Measurements from ENCODE around the gene ZNF669. TPM values are rescaled to one million over a fixed set of nuclear protein-coding genes. Genes with fewer than 3 reads are reported as not detected.

Gene ZNF669
- total and polyA plus RNA-seq, 7 experiments from 2014 or later, result 7.9 to 22.6 (median 15.0) TPM

DNA sequence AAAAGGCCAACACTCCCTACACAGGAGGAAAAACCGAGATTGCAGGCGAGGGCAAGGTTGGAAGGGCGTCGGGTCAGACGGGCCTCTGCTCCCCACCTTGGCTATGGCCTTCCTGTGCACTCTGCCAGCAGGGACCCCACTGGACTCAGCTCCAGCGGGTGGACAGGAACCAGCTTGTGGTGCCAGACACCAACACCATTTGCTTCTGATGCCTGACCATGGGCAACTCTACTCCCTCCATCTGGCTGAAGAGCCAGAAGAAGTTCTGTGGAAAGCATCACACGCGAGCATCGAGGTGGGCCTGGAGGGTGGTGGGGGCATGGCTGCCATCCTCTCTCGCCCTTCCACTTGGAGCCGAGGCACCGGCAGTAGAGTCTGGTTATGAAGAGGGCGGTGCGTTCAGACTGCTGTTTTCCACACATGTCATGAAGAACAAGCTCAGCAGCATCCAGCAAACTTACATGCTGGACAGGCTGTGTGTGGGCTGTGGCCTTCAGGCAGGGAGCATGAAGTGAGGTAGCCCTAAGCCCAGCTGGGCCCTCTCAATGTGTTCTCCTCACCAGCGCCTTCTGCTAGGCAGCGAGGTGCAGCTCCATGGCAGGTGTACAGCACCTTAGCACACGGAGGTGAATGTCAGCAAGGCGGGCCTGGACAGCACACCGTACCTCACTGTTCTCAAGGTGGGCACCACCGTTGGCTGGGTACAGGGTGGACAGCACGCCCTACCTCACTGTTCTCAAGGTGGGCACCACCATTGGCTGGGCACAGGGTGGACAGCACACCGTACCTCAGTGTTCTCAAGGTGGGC lies 15.6 kb upstream of the ZNF669 start:
- Mint-ChIP-seq H3K27me3 (no peaks in the 10 kb centered on the region), H3K9me3 (peaks cover 0 to 25% (median 3%) of the 10 kb centered on the region in 11 donors), H3K36me3 (no peaks in the 10 kb centered on the region), H3K27ac (no peak overlapping the region), H3K4me3 (no peak overlapping the region), H3K4me1 (peaks cover 0 to 3% (median 0%) of the 10 kb centered on the region in 7 donors)
- H3K9me3 ChIP-seq (ENCODE audit: control insufficient read depth in 2 of 3, low read length in 3 of 3), result no peaks in the 10 kb centered on the region
- H3K4me1 ChIP-seq (ENCODE audit: control insufficient read depth in 2 of 2, insufficient read depth in 2 of 2, low read length in 2 of 2), result no peaks in the 10 kb centered on the region
- H3K36me3 ChIP-seq (ENCODE audit: control insufficient read depth in 2 of 3, insufficient read depth in 3 of 3, low read length in 3 of 3), result no peaks in the 10 kb centered on the region
- ATAC-seq (peak; percentile 32), DNase-seq (no peak)
- ChIA-PET CTCF (no interaction called here), POLR2A (no interaction called here)
- H3K27me3 ChIP-seq (ENCODE audit: control insufficient read depth in 2 of 2, insufficient read depth in 2 of 2, low read length in 2 of 2), result no peaks in the 10 kb centered on the region
- intact Hi-C loops (cut with micrococcal nuclease), result loop anchor here in 1 of 2 donors (5.0 kb wide), 1 partner anchor 92 kb away; no protein-coding TSS in a partner anchor
- H3K27ac ChIP-seq (ENCODE audit: low read depth, low read length), result no peak overlapping the region
- H3K4me3 ChIP-seq (ENCODE audit: low read length), result no peak overlapping the region

DNA sequence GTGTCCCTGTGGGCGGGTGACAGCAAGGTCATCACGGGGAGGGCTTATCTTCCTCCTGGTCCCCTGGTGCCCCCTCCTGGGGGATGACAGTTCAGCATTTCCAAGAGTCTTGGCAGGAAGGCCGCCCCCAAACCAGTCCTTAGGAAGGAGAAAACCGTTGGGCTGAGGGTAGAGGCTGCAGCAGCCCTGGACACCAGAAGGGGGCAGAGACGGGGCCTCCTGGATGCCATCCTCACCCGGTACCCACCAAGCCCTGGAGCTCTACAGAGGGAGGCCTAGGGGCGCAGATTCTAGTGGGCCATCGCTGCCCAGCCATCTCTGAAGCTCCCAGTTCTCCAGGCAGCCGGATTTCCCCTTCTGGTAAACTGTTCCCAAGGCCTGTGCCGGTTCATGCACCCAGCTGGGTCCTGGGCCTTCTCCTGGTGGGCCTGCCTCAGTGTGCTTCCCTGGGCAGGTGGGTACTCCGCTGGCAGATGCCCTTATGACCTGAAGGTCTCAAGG lies 14.8 kb upstream of the ZNF669 start:
- no peaks in the 10 kb centered on the region for H3K27me3 ChIP-seq (ENCODE audit: control insufficient read depth in 2 of 2, insufficient read depth in 2 of 2, low read length in 2 of 2)
- no peak overlapping the region for H3K27ac Mint-ChIP-seq
- no peaks in the 10 kb centered on the region for H3K9me3 ChIP-seq (ENCODE audit: control insufficient read depth in 2 of 3, low read length in 3 of 3)
- CTCF ChIA-PET, result no interaction called here
- no peak overlapping the region for H3K4me3 ChIP-seq (ENCODE audit: low read length)
- H3K4me1 ChIP-seq (ENCODE audit: control insufficient read depth in 2 of 2, insufficient read depth in 2 of 2, low read length in 2 of 2), result no peaks in the 10 kb centered on the region
- ATAC-seq (peak; percentile 31), DNase-seq (peak in 1 of 9 donors; percentile 28)
- H3K9me3 Mint-ChIP-seq, result peaks cover 0 to 18% (median 1%) of the 10 kb centered on the region in 11 donors
- H3K4me3 Mint-ChIP-seq, result no peak overlapping the region
- H3K27ac ChIP-seq (ENCODE audit: low read depth, low read length), result no peak overlapping the region
- no peaks in the 10 kb centered on the region for H3K36me3 ChIP-seq (ENCODE audit: control insufficient read depth in 2 of 3, insufficient read depth in 3 of 3, low read length in 3 of 3)
- intact Hi-C loops (cut with micrococcal nuclease), result no loop called here
- peaks cover 0 to 3% (median 0%) of the 10 kb centered on the region in 7 donors for H3K4me1 Mint-ChIP-seq
- POLR2A ChIA-PET, result no interaction called here
- no peaks in the 10 kb centered on the region for H3K36me3 Mint-ChIP-seq
- peaks cover 0 to 4% (median 0%) of the 10 kb centered on the region in 5 donors for H3K27me3 Mint-ChIP-seq

DNA sequence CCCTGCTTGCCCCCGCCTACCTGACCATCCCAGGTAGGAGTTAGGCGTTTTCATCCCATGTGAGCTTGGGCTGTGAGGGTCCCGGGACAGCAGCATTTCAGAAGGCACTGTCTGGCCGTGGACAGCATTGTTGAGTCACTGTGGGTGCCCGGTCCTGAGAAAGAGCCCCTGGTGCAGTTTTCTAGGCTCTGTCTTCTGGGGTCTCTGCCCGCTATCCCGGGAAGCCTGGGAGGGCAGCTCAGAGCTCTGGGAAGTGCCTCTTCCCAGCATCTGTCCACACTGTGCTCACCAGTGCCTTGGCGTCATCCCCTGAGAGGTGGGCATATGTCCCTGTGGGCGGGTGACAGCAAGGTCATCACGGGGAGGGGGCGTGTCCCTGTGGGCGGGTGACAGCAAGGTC lies 11.4 kb upstream of the ZNF669 start:
- no peak overlapping the region for H3K27ac Mint-ChIP-seq
- intact Hi-C loops (cut with micrococcal nuclease), result no loop called here
- Histone ChIP-seq H3K4me1 (ENCODE audit: control insufficient read depth in 2 of 2, insufficient read depth in 2 of 2, low read length in 2 of 2) (peaks cover 0 to 5% of the 10 kb centered on the region in 2 donors), H3K36me3 (ENCODE audit: control insufficient read depth in 2 of 3, insufficient read depth in 3 of 3, low read length in 3 of 3) (no peaks in the 10 kb centered on the region), H3K4me3 (ENCODE audit: low read length) (no peak overlapping the region), H3K27me3 (ENCODE audit: control insufficient read depth in 2 of 2, insufficient read depth in 2 of 2, low read length in 2 of 2) (no peaks in the 10 kb centered on the region), H3K27ac (ENCODE audit: low read depth, low read length) (no peak overlapping the region), H3K9me3 (ENCODE audit: control insufficient read depth in 2 of 3, low read length in 3 of 3) (no peaks in the 10 kb centered on the region)
- no peaks in the 10 kb centered on the region for H3K9me3 Mint-ChIP-seq
- ChIA-PET CTCF (no interaction called here), POLR2A (no interaction called here)
- peaks cover 4 to 9% (median 8%) of the 10 kb centered on the region in 7 donors for H3K4me1 Mint-ChIP-seq
- peaks cover 5 to 27% (median 15%) of the 10 kb centered on the region in 5 donors for H3K27me3 Mint-ChIP-seq
- no peak overlapping the region for H3K4me3 Mint-ChIP-seq
- ATAC-seq (no peak), DNase-seq (no peak)
- peaks cover 0 to 4% (median 0%) of the 10 kb centered on the region in 5 donors for H3K36me3 Mint-ChIP-seq

DNA sequence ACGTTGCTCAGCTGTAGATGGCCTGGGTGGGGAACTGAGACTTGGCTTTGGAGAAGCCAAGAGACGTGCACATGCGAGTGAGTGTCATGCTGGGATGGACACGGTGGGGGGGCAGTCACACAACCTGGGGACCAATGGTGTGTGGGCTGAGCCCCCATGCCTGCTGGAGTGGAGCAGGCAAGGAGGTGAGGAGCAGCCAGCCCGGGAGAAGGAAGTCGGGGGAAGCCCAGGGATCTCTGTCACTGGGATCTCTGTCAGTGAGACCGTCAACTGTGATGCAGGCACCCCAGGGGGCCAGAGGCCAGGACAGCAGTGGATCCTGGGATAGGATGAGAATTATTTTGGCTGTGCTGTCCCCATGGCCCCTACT lies 11.0 kb upstream of the ZNF669 start:
- Histone ChIP-seq H3K9me3 (ENCODE audit: control insufficient read depth in 2 of 3, low read length in 3 of 3) (no peaks in the 10 kb centered on the region), H3K27me3 (ENCODE audit: control insufficient read depth in 2 of 2, insufficient read depth in 2 of 2, low read length in 2 of 2) (peaks cover 0 to under 1% of the 10 kb centered on the region in 2 donors), H3K36me3 (ENCODE audit: control insufficient read depth in 2 of 3, insufficient read depth in 3 of 3, low read length in 3 of 3) (no peaks in the 10 kb centered on the region), H3K27ac (ENCODE audit: low read depth, low read length) (no peak overlapping the region), H3K4me3 (ENCODE audit: low read length) (no peak overlapping the region), H3K4me1 (ENCODE audit: control insufficient read depth in 2 of 2, insufficient read depth in 2 of 2, low read length in 2 of 2) (peaks cover 0 to 6% of the 10 kb centered on the region in 2 donors)
- Mint-ChIP-seq H3K4me1 (peaks cover 5 to 9% (median 8%) of the 10 kb centered on the region in 7 donors), H3K9me3 (no peaks in the 10 kb centered on the region), H3K27me3 (peaks cover 6 to 29% (median 16%) of the 10 kb centered on the region in 5 donors), H3K27ac (no peak overlapping the region), H3K36me3 (peaks cover 0 to 5% (median 0%) of the 10 kb centered on the region in 5 donors), H3K4me3 (no peak overlapping the region)
- POLR2A ChIA-PET, result interaction anchor here (1.0 kb wide), 1 partner anchor 10 kb away, joined by 4 read pairs; no protein-coding TSS in a partner anchor
- intact Hi-C loops (cut with micrococcal nuclease), result no loop called here
- no peak for ATAC-seq
- CTCF ChIA-PET, result no interaction called here
- no peak for DNase-seq

DNA sequence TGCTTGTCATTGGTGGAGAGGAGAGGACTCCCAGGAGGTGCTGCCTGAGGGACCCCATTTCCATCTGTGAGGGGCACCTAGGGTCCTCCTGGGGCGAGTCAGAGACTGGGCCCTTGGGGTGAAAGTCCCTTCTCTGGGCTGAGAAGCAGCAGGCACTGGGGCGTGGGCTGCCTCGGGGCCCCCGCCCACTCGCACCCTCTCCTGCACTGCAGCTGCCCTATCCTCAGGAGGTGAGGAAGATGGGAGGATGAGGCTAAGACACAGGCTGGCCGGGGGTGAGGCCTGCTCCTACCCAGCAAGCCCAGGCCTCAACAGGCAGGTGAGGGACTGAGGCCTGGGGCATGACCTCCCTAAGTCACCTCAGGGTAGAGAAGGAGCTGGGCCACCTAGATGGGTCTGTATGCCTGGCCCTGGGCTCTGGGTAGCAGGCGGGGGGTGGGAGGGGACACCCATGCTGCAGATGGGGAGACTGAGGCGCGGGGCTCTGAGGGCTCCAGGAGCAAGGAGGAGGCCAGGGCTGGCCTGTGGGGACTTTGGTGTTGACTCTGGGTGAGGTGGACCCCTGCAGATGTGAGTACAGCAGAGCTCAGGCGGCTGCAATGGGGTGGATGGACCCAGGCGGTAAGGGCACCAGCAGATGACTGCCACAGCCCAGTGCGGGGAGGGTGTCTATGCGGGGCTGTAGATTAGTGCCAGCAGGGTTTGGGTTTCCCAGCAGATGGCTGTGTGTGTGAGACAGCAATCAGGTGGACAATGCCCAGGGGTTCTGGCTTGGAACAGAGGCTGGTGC lies 10.4 kb upstream of the ZNF669 start:
- ATAC-seq, result peak; percentile 8
- Histone ChIP-seq H3K4me3 (ENCODE audit: low read length) (no peak overlapping the region), H3K4me1 (ENCODE audit: control insufficient read depth in 2 of 2, insufficient read depth in 2 of 2, low read length in 2 of 2) (peaks cover 0 to 6% of the 10 kb centered on the region in 2 donors), H3K27me3 (ENCODE audit: control insufficient read depth in 2 of 2, insufficient read depth in 2 of 2, low read length in 2 of 2) (peaks cover 0 to 4% of the 10 kb centered on the region in 2 donors), H3K36me3 (ENCODE audit: control insufficient read depth in 2 of 3, insufficient read depth in 3 of 3, low read length in 3 of 3) (no peaks in the 10 kb centered on the region), H3K9me3 (ENCODE audit: control insufficient read depth in 2 of 3, low read length in 3 of 3) (no peaks in the 10 kb centered on the region), H3K27ac (ENCODE audit: low read depth, low read length) (no peak overlapping the region)
- Mint-ChIP-seq H3K27ac (peak overlapping the region in 1 of 9 donors; percentile 53), H3K4me3 (no peak overlapping the region), H3K4me1 (peaks cover 6 to 13% (median 8%) of the 10 kb centered on the region in 7 donors), H3K27me3 (peaks cover 11 to 35% (median 21%) of the 10 kb centered on the region in 5 donors), H3K9me3 (peaks cover 0 to 2% (median 0%) of the 10 kb centered on the region in 11 donors), H3K36me3 (peaks cover 0 to 5% (median 0%) of the 10 kb centered on the region in 5 donors)
- ChIA-PET POLR2A (interaction anchor here (1.0 kb wide), 1 partner anchor 10 kb away, joined by 4 read pairs; no protein-coding TSS in a partner anchor), CTCF (no interaction called here)
- intact Hi-C loops (cut with micrococcal nuclease), result no loop called here
- no peak for DNase-seq

DNA sequence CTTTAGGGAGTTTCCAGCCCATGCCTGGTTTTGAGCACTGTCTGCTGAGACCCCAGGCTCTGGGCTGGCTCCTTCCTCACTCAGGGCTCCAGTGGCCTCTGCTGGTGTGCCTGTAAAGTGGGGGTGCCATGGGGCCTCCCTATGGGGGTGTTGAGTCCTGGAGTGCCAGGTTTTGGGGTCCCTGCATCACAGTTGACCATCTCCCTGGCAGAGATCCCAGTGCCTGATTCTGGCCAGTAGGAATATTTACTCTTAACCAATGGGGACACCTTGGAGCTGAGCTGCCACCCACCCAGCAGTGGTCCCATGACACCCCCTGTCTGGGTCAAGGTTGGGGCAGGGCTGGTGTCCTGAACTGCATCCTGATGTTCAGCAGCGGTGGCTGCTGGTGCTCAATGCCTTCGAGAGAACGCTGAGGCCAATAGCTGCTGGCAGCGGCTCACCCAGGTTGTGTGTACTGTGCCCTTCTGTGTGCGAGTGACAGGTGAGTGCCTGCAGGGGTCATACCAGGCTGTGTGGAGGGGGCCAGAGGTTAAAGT lies 9.6 kb upstream of the ZNF669 start:
- no peaks in the 10 kb centered on the region for H3K36me3 ChIP-seq (ENCODE audit: control insufficient read depth in 2 of 3, insufficient read depth in 3 of 3, low read length in 3 of 3)
- DNase-seq, result no peak
- peaks cover 0 to 6% of the 10 kb centered on the region in 2 donors for H3K4me1 ChIP-seq (ENCODE audit: control insufficient read depth in 2 of 2, insufficient read depth in 2 of 2, low read length in 2 of 2)
- H3K27me3 ChIP-seq (ENCODE audit: control insufficient read depth in 2 of 2, insufficient read depth in 2 of 2, low read length in 2 of 2), result peaks cover 0 to 4% of the 10 kb centered on the region in 2 donors
- Mint-ChIP-seq H3K36me3 (peaks cover 0 to 5% (median 0%) of the 10 kb centered on the region in 5 donors), H3K27ac (no peak overlapping the region), H3K27me3 (peaks cover 19 to 41% (median 26%) of the 10 kb centered on the region in 5 donors), H3K4me1 (peaks cover 6 to 14% (median 8%) of the 10 kb centered on the region in 7 donors), H3K9me3 (peaks cover 0 to 2% (median 0%) of the 10 kb centered on the region in 11 donors), H3K4me3 (peak overlapping the region in 3 of 10 donors; percentile 49 to 79 (median 61))
- ChIA-PET POLR2A (interaction anchor here (1.0 kb wide), 1 partner anchor 9 kb away, joined by 4 read pairs; no protein-coding TSS in a partner anchor), CTCF (no interaction called here)
- no peak for ATAC-seq
- intact Hi-C loops (cut with micrococcal nuclease), result no loop called here
- no peak overlapping the region for H3K4me3 ChIP-seq (ENCODE audit: low read length)
- H3K9me3 ChIP-seq (ENCODE audit: control insufficient read depth in 2 of 3, low read length in 3 of 3), result no peaks in the 10 kb centered on the region
- no peak overlapping the region for H3K27ac ChIP-seq (ENCODE audit: low read depth, low read length)
